Psoas muscle (tissue), 8 donors: Measurements from ENCODE around the gene SYT2. TPM values are rescaled to one million over a fixed set of nuclear protein-coding genes. Genes with fewer than 3 reads are reported as not detected.

Source experiments
- ATAC-seq, 4 donors: fragments of 200-7000 bp; cut with Tn5 transposase; one replicate each; pipeline ENCODE4 v1.9.1; 2020; ENCODE audit warnings: moderate library complexity in 3 of 4, mild to moderate bottlenecking in 2 of 4
- DNase-seq, 2 donors: peaks; one replicate each; pipeline ENCODE4 v3.0.0-alpha.2; 2020
- H3K27ac ChIP-seq: fragments of 200-600 bp; one replicate; pipeline ENCODE4 v1.8.0; 2022
- H3K27me3 ChIP-seq, 3 donors: fragments of 200-600 bp in 1 of 3; one replicate each; pipeline versions ENCODE4 v1.6.1 to v1.8.0; 2013 to 2022; ENCODE audit warnings: low read length in 2 of 3, mild to moderate bottlenecking in 2 of 3, moderate library complexity in 1 of 3; ENCODE audit not compliant: insufficient read depth in 3 of 3
- H3K36me3 ChIP-seq, 2 donors: fragments of 200-600 bp in 1 of 2; one replicate each; pipeline versions ENCODE4 v1.6.1 to v1.8.0; 2013 to 2022; ENCODE audit warnings: low read depth in 1 of 2, mild to moderate bottlenecking in 1 of 2, moderate library complexity in 1 of 2; ENCODE audit not compliant: insufficient read depth in 1 of 2
- H3K4me1 ChIP-seq: fragments of 200-600 bp; one replicate; pipeline ENCODE4 v1.8.0; 2022
- H3K4me3 ChIP-seq: fragments of 200-600 bp; one replicate; pipeline ENCODE4 v1.8.0; 2022; ENCODE audit warnings: mild to moderate bottlenecking
- H3K9me3 ChIP-seq: fragments of 200-600 bp; one replicate; pipeline ENCODE4 v1.8.0; 2022
- CTCF ChIP-seq: fragments of 200-600 bp; IDR thresholded peaks from one replicate; pipeline ENCODE4 v1.8.0; 2022; ENCODE audit warnings: antibody characterized with exemption
- WGBS, 3 donors: extraction: QIAGEN DNeasy Blood & Tissue Kit; methylation state at CpG; one replicate each; pipeline versions ENCODE4 v1.1.6 to v1.1.7; 2013; 5-methylcytosine and 5-hydroxymethylcytosine counted together
- intact Hi-C, 2 donors: fragments of 100-400 bp; cut with DNase I; formaldehyde crosslinking; loops; one replicate each; pipeline versions ENCODE4 v1.11.0 to v1.14.2; 2022
- polyA plus RNA-seq, 3 donors: library from polyadenylated mRNA; stranded (reverse); fragments of 200-250 nt; gene quantifications; one replicate each; pipeline ENCODE4 v1.2.3, GENCODE V29; 2013
- total RNA-seq, 4 donors: library from RNA; stranded (reverse); fragmentation: NEBNext Ultra II Directional in 2 of 4; extraction: Animal tissue kit (Norgen Biotek cat#: 25700) in 2 of 4; gene quantifications; one replicate each; pipeline versions ENCODE4 v1.2.1 to v1.2.4, GENCODE V29; 2021 to 2023
- donor health status: healthy with polysubstance abuse.
- donor health status: DM: no; HTN: no; CAD: no; lungs with moderate emphysema.
- donor health status: Bipolar disorder and iron deficiency.
- donor health status: healthy.
- donor health status: DM: yes; HTN: yes; CAD: no.
- donor health status: DM: no; HTN: no; CAD: no.
- donor health status: DM: no; HTN: no; CAD: no.
- donor health status: DM: yes; HTN: yes; CAD: no.

Gene SYT2
- total and polyA plus RNA-seq, 7 donors = 0.01 to 0.02 TPM; not detected in 5

DNA sequence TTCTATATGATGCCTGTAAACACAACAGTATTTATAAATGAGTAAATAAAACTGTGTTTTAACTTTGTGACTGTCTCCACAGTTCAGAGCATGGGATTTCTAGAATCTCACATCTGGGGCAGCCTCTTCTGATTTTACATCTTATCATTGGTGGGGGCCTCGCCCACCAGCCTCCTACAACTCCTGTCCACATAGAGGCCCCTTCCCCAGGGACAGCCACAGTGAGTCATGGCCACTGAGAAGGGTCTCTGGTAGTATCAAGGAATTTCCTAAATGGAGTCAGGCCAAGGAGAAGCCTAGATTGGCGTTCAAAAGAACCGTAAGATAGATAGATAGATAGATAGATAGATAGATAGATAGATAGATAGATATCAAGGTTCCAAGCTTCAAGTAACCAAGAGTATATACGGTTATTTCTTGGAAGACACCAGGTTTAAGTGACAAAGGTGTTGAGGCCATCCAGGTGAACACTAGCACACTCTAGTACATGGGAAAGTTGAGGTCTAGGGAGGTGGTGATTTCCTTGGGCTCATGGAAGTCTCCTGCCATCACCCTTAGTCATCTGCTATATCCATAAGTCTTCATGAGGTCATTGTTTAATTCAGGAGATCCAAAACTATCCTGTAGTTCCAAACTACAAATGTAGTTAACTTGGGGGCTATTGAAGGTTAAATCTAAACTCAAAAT is 121.6 kb downstream of the SYT2 start:
- ATAC-seq (peak; percentile 69 to 84 (median 82)), DNase-seq (no peak)
- TF ChIP-seq CTCF = no peak
- intact Hi-C loops = loop anchor here in 1 of 2 donors (10.0 kb wide), 1 partner anchor 244 kb away; the partner anchor contains the start of genes PPP1R12B and UBE2T
- 79 to 84% (median 82%) methylated on average over 4 of the region's 4 CpGs for WGBS, 3 donors
- H3K9me3 ChIP-seq = no peaks in the 10 kb centered on the region
- H3K4me1 ChIP-seq = peaks cover 62% of the 10 kb centered on the region
- H3K27ac ChIP-seq = peak overlapping the region; percentile 91
- H3K4me3 ChIP-seq = no peak overlapping the region
- peaks cover 0 to 12% of the 10 kb centered on the region in 2 donors for H3K36me3 ChIP-seq
- no peaks in the 10 kb centered on the region for H3K27me3 ChIP-seq

GRCh38 chr1:202587859-202588485 is 122.3 kb downstream of the SYT2 start:
- Histone ChIP-seq H3K4me1 (peaks cover 56% of the 10 kb centered on the region), H3K4me3 (no peak overlapping the region), H3K27me3 (no peaks in the 10 kb centered on the region), H3K36me3 (peaks cover 0 to 19% of the 10 kb centered on the region in 2 donors), H3K27ac (peak overlapping the region; percentile 91), H3K9me3 (no peaks in the 10 kb centered on the region)
- no peak for ATAC-seq
- TF ChIP-seq CTCF = no peak
- no peak for DNase-seq
- 0 to 100% (median 91%) methylated on average over 1 of the region's 1 CpG for WGBS, 3 donors
- intact Hi-C loops = loop anchor here in 1 of 2 donors (10.0 kb wide), 1 partner anchor 243 kb away; the partner anchor contains the start of genes PPP1R12B and UBE2T

DNA sequence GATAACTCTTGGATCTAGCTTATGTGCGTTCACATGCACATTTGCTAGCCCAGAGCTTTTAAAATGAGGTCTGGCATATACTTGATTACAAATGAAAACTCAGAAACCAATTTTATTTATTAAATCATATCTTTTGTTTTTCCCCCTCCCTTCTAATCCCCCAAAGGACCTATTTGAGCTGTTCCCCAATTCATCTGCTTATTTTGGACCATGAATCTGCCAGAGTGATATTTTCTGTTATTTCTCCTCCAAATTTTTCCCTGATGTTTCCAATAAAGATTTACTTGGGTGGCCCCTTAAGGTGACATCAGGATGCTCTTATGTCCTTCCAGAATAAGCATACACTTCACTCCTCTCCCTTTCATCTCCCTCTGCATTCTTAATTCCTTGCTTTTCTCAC is 123.4 kb downstream of the SYT2 start:
- 83 to 92% (median 86%) methylated on average over 1 of the region's 1 CpG for WGBS, 3 donors
- H3K36me3 ChIP-seq = peaks cover 0 to 30% of the 10 kb centered on the region in 2 donors
- no peak overlapping the region for H3K4me3 ChIP-seq
- ATAC-seq (no peak), DNase-seq (no peak)
- H3K4me1 ChIP-seq = peaks cover 49% of the 10 kb centered on the region
- intact Hi-C loops = loop anchor here in 1 of 2 donors (10.0 kb wide), 1 partner anchor 242 kb away; the partner anchor contains the start of genes PPP1R12B and UBE2T
- peak overlapping the region; percentile 91 for H3K27ac ChIP-seq
- H3K27me3 ChIP-seq = no peaks in the 10 kb centered on the region
- TF ChIP-seq CTCF = no peak
- no peaks in the 10 kb centered on the region for H3K9me3 ChIP-seq

DNA sequence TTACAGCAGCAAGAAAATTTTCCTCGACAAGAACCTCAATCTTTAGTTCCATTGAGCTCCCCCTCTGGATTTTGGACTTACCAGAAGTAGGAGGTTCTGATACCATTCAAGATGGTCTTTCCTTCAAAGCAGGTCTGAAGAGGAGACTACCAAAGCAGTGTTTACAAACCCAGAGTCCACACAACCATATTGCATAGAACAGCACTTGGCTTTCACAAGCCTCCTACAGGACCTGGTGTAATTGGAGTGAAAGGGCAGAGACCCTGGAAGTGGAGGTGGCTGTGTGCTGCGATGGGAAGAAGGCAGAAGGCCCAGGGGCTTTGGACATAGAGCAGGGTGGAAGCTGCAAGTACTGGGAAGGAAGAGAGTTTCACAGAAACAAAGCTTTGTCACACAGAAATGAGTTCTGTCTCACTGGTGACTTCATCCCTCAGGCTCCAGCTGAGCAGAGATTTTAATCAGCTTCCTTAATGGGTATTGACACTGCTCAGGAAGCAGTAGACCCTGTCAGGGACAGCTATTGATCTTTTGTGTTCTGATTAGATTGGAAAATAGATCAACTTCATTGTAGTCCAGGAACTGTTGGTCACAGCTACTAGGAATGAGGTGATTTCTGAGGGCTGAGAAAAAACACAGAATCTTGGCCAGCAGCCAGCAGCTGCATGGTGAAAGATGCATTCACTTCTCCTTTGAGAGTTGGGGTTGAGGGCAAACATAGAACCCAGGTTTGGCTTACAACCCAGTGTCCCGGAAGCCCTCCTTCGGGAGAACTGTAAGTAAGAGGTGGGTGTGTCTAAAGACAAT is 124.0 kb downstream of the SYT2 start:
- Histone ChIP-seq H3K4me1 (peaks cover 49% of the 10 kb centered on the region), H3K36me3 (peaks cover 0 to 36% of the 10 kb centered on the region in 2 donors), H3K9me3 (no peaks in the 10 kb centered on the region), H3K27me3 (no peaks in the 10 kb centered on the region), H3K4me3 (no peak overlapping the region), H3K27ac (peak overlapping the region; percentile 91)
- intact Hi-C loops = loop anchor here in 1 of 2 donors (10.0 kb wide), 1 partner anchor 241 kb away; the partner anchor contains the start of genes PPP1R12B and UBE2T
- DNase-seq = peak in 1 of 2 donors; percentile 47
- ATAC-seq = no peak
- 33 to 37% (median 35%) methylated on average over 4 of the region's 4 CpGs for WGBS, 3 donors
- TF ChIP-seq CTCF = no peak
